H1 (cell line): ENCODE results near the gene STIM1. TPM values are rescaled to one million over a fixed set of nuclear protein-coding genes. Genes with fewer than 3 reads are reported as not detected.

ENCODE experiments used
- CTCF ChIA-PET: fragments of 300-600 bp; sonication (Branson Sonifier 250); formaldehyde crosslinking; loops from one replicate; lab custom pipeline; 2021; ENCODE audit not compliant: partially characterized antibody; lab: Charles Lee
- POLR2A ChIA-PET: fragments of 300-600 bp; sonication (Branson Sonifier 250); formaldehyde crosslinking; loops from one replicate; lab custom pipeline; 2021; ENCODE audit warnings: inconsistent platforms; ENCODE audit not compliant: partially characterized antibody; lab: Charles Lee
- DNase-seq, 2 experiments: peaks; one replicate each; pipeline versions ENCODE4 v3.0.0 to v3.0.0-alpha.2; 2010 to 2022; ENCODE audit warnings: low spot score in 2 of 2, low read depth in 1 of 2, mixed read lengths in 1 of 2
- FAIRE-seq: peaks from 2 replicates; lab custom pipeline; 2011; peaks lifted over from hg19 to GRCh38; lab: Jason Lieb, UNC
- H2AFZ ChIP-seq: 2 replicates; pipeline ENCODE4 v1.8.1; 2012; ENCODE audit warnings: low read length, inconsistent platforms
- H2AK5ac ChIP-seq: 2 replicates; pipeline ENCODE4 v1.6.1; 2013; ENCODE audit warnings: low read depth, low read length
- H2BK120ac ChIP-seq: replicated peaks from 2 replicates; pipeline ENCODE3; 2013; ENCODE audit warnings: low read depth, low read length, inconsistent platforms
- H2BK12ac ChIP-seq: 2 replicates; pipeline ENCODE4 v1.6.1; 2013; ENCODE audit warnings: low read depth, low read length
- H2BK15ac ChIP-seq: 2 replicates; pipeline ENCODE4 v1.6.1; 2013; ENCODE audit warnings: low read length
- H2BK20ac ChIP-seq: 2 replicates; pipeline ENCODE4 v1.6.1; 2013; ENCODE audit warnings: low read length
- H2BK5ac ChIP-seq: 2 replicates; pipeline ENCODE4 v1.6.1; 2013; ENCODE audit warnings: low read depth, low read length
- H3K14ac ChIP-seq: 2 replicates; pipeline ENCODE4 v1.6.1; 2013; ENCODE audit warnings: inconsistent platforms; ENCODE audit not compliant: insufficient read length
- H3K18ac ChIP-seq: 2 replicates; pipeline ENCODE4 v1.6.1; 2013; ENCODE audit warnings: low read length; ENCODE audit errors: extremely low read depth
- H3K23ac ChIP-seq: 2 replicates; pipeline ENCODE4 v1.6.1; 2013; ENCODE audit warnings: inconsistent platforms; ENCODE audit not compliant: insufficient read length
- H3K23me2 ChIP-seq: 2 replicates; pipeline ENCODE4 v1.6.1; 2013; ENCODE audit warnings: low read depth, low read length
- H3K27ac ChIP-seq: 2 replicates; pipeline ENCODE4 v1.6.1; 2011; ENCODE audit warnings: low read depth, low read length, inconsistent platforms
- H3K27me3 ChIP-seq, 4 experiments: replicated peaks in 1 of 4; 1 replicate in 1 of 4; 2 replicates in 3 of 4; pipeline versions ENCODE4 v1.6.1 to v1.8.1; 2011 to 2013; ENCODE audit warnings: low read length in 3 of 4, mild to moderate bottlenecking in 3 of 4, inconsistent platforms in 2 of 4, mixed read lengths in 2 of 4, moderate library complexity in 1 of 4; ENCODE audit not compliant: control insufficient read depth in 3 of 4, insufficient read depth in 3 of 4; ENCODE audit errors: extremely low read depth in 1 of 4
- H3K36me3 ChIP-seq, 4 experiments: 2 replicates each; pipeline versions ENCODE4 v1.6.1 to v1.8.1; 2011 to 2013; ENCODE audit warnings: mild to moderate bottlenecking in 4 of 4, low read length in 3 of 4, moderate library complexity in 2 of 4, control low read depth in 1 of 4, inconsistent platforms in 1 of 4; ENCODE audit not compliant: insufficient read depth in 4 of 4, control insufficient read depth in 2 of 4
- H3K4ac ChIP-seq: replicated peaks from 2 replicates; pipeline ENCODE3; 2013; ENCODE audit warnings: low read length, low read depth, mixed read lengths, inconsistent platforms; ENCODE audit not compliant: insufficient read length
- H3K4me1 ChIP-seq, 4 experiments: replicated peaks in 1 of 4; 1 replicate in 1 of 4; 2 replicates in 3 of 4; pipeline versions ENCODE4 v1.6.1 to v1.8.1; 2011 to 2013; ENCODE audit warnings: low read length in 3 of 4, inconsistent platforms in 2 of 4, mixed read lengths in 1 of 4; ENCODE audit not compliant: insufficient read depth in 4 of 4, control insufficient read depth in 3 of 4
- H3K4me2 ChIP-seq, 2 experiments: 2 replicates each; pipeline versions ENCODE4 v1.6.1 to v1.8.1; 2011 to 2013; ENCODE audit warnings: low read depth in 2 of 2, low read length in 2 of 2, control low read depth in 1 of 2, inconsistent platforms in 1 of 2, mild to moderate bottlenecking in 1 of 2; ENCODE audit not compliant: insufficient read depth in 1 of 2
- H3K4me3 ChIP-seq, 4 experiments: fragments of 200-600, 300-600 bp in 1 of 4; sonication (generic), shearing (Covaris generic), sonication (Bioruptor Twin) in 1 of 4; 2 replicates each; pipeline versions ENCODE4 v1.5.1 to v1.8.1; 2011 to 2016; ENCODE audit warnings: low read length in 4 of 4, low read depth in 3 of 4, control low read depth in 2 of 4, inconsistent platforms in 2 of 4, mild to moderate bottlenecking in 2 of 4, mixed read lengths in 1 of 4, moderate library complexity in 1 of 4; ENCODE audit not compliant: insufficient read depth in 2 of 4; ENCODE audit errors: extremely low read depth in 1 of 4
- H3K56ac ChIP-seq: replicated peaks from 2 replicates; pipeline ENCODE3; 2013; ENCODE audit warnings: low read depth, mild to moderate bottlenecking, mixed read lengths, low read length, inconsistent platforms; ENCODE audit not compliant: insufficient read length
- H3K79me1 ChIP-seq: 2 replicates; pipeline ENCODE4 v1.6.1; 2013; ENCODE audit warnings: low read depth, low read length, control low read depth
- H3K79me2 ChIP-seq, 2 experiments: 2 replicates each; pipeline versions ENCODE4 v1.6.1 to v1.8.1; 2012 to 2013; ENCODE audit warnings: low read length in 2 of 2, mild to moderate bottlenecking in 2 of 2, inconsistent platforms in 1 of 2; ENCODE audit not compliant: insufficient read depth in 2 of 2, control insufficient read depth in 1 of 2
- H3K9ac ChIP-seq, 4 experiments: replicated peaks in 1 of 4; 1 replicate in 1 of 4; 2 replicates in 3 of 4; pipeline versions ENCODE4 v1.6.1 to v1.8.1; 2011 to 2013; ENCODE audit warnings: low read depth in 3 of 4, low read length in 3 of 4, control low read depth in 2 of 4, mild to moderate bottlenecking in 2 of 4, moderate library complexity in 2 of 4, inconsistent platforms in 1 of 4; ENCODE audit errors: extremely low read depth in 1 of 4
- H3K9me3 ChIP-seq, 2 experiments: 2 replicates each; pipeline versions ENCODE4 v1.6.1 to v1.8.1; 2012 to 2013; ENCODE audit warnings: mild to moderate bottlenecking in 2 of 2, moderate library complexity in 2 of 2, control low read depth in 1 of 2, inconsistent platforms in 1 of 2, low read depth in 1 of 2, low read length in 1 of 2, mixed read lengths in 1 of 2; ENCODE audit not compliant: insufficient read depth in 2 of 2
- H4K20me1 ChIP-seq, 2 experiments: replicated peaks in 1 of 2; 2 replicates each; pipeline versions ENCODE3 to v1.8.1; 2011 to 2013; ENCODE audit warnings: inconsistent platforms in 2 of 2, low read length in 2 of 2, mild to moderate bottlenecking in 1 of 2; ENCODE audit not compliant: insufficient read depth in 2 of 2, control insufficient read depth in 1 of 2
- H4K5ac ChIP-seq: 2 replicates; pipeline ENCODE4 v1.6.1; 2013; ENCODE audit warnings: low read length, low read depth, mixed read lengths, inconsistent platforms; ENCODE audit not compliant: insufficient read length
- H4K8ac ChIP-seq: 2 replicates; pipeline ENCODE4 v1.8.0; 2013; ENCODE audit warnings: mild to moderate bottlenecking, moderate library complexity, low read length, inconsistent platforms; ENCODE audit not compliant: insufficient read depth; ENCODE audit errors: extremely low read depth
- H4K91ac ChIP-seq: replicated peaks from 2 replicates; pipeline ENCODE3; 2013; ENCODE audit warnings: low read length, mixed read lengths, inconsistent platforms; ENCODE audit not compliant: insufficient read length
- CREB1 ChIP-seq: IDR thresholded peaks from 2 replicates; pipeline ENCODE4 v1.6.1; 2012; ENCODE audit warnings: inconsistent platforms
- E2F6 ChIP-seq: IDR thresholded peaks from 2 replicates; pipeline ENCODE4 v1.6.1; 2012; ENCODE audit warnings: inconsistent platforms
- EP300 ChIP-seq, 2 experiments: IDR thresholded peaks; 1 replicate in 1 of 2; 2 replicates in 1 of 2; pipeline ENCODE4 v1.6.1; 2011 to 2012; ENCODE audit warnings: low read depth in 2 of 2, low read length in 2 of 2, mild to moderate bottlenecking in 2 of 2, borderline replicate concordance in 1 of 2, inconsistent platforms in 1 of 2, moderate library complexity in 1 of 2
- EZH2 ChIP-seq: fragments of 200-600 bp; sonication (generic); IDR thresholded peaks from 2 replicates; pipeline ENCODE4 v1.7.1; 2012; ENCODE audit warnings: low read depth, mild to moderate bottlenecking, moderate library complexity, low read length, inconsistent platforms; ENCODE audit not compliant: severe bottlenecking
- FOSL1 ChIP-seq: IDR thresholded peaks from 2 replicates; pipeline ENCODE4 v1.6.1; 2011; ENCODE audit warnings: mild to moderate bottlenecking, low read depth, low read length, moderate library complexity; ENCODE audit not compliant: insufficient read depth
- POLR2AphosphoS5 ChIP-seq: IDR thresholded peaks from 2 replicates; pipeline ENCODE4 v1.6.1; 2011; ENCODE audit warnings: low read depth, low read length
- RFX5 ChIP-seq: IDR thresholded peaks from 2 replicates; pipeline ENCODE4 v1.6.1; 2011; ENCODE audit warnings: low read depth, low read length, improper control_type of control experiment, borderline replicate concordance
- SIN3A ChIP-seq, 2 experiments: IDR thresholded peaks in 1 of 2; conservative IDR thresholded peaks in 1 of 2; 2 replicates each; pipeline ENCODE4 v1.6.1; 2011 to 2012; ENCODE audit warnings: low read length in 2 of 2, improper control_type of control experiment in 1 of 2, low read depth in 1 of 2, mild to moderate bottlenecking in 1 of 2
- SUZ12 ChIP-seq: fragments of 200-600 bp; sonication (generic); IDR thresholded peaks from 2 replicates; pipeline ENCODE4 v1.6.1; 2012; ENCODE audit warnings: mild to moderate bottlenecking, inconsistent platforms, low read length, moderate library complexity, mixed read lengths
- WGBS, 2 experiments: shearing (Covaris generic) in 1 of 2; methylation state at CpG; one replicate each; pipeline versions ENCODE4 v1.1.6 to v1.1.7; 2013 to 2015; ENCODE audit warnings: low lambda C conversion rate in 2 of 2, mixed read lengths in 2 of 2, inconsistent platforms in 1 of 2, low coverage in 1 of 2, missing lambda C conversion rate in 1 of 2; ENCODE audit not compliant: insufficient replicate concordance in 2 of 2, insufficient coverage in 1 of 2, insufficient read length in 1 of 2; ENCODE audit errors: extremely low coverage in 1 of 2, missing lambda C conversion rate in 1 of 2; 5-methylcytosine and 5-hydroxymethylcytosine counted together
- polyA plus RNA-seq, 7 experiments: library from polyadenylated mRNA; depleted of rRNA in 3 of 7; stranded (reverse) in 5 of 7; unstranded in 2 of 7; fragments of >200 nt in 5 of 7; fragments of 200-250 nt in 2 of 7; gene quantifications; 1 replicate in 5 of 7; 2 replicates in 1 of 7; 4 replicates in 1 of 7; pipeline versions ENCODE4 v1.2.1 to v1.2.3, GENCODE V29; 2011 to 2013; ENCODE audit warnings: missing spikeins in 2 of 7, mixed read lengths in 2 of 7
- total RNA-seq: library from RNA; stranded (reverse); fragmentation: NEBNext Ultra II Directional; extraction: Animal tissue kit (Norgen Biotek cat#: 25700); gene quantifications from 2 replicates; pipeline ENCODE4 v1.2.1, GENCODE V29; 2021
- TF ChIP-seq, protein P1 (sequence below): IDR thresholded peaks from 2 replicates; pipeline ENCODE4 v1.6.1; 2012; ENCODE audit warnings: low read length, inconsistent platforms

Gene STIM1
- total and polyA plus RNA-seq, 2 of the 8 experiments (the other 6 are each of a cell fraction or from before 2014, with no cell fraction given), result 11.1 to 12.2 TPM

DNA sequence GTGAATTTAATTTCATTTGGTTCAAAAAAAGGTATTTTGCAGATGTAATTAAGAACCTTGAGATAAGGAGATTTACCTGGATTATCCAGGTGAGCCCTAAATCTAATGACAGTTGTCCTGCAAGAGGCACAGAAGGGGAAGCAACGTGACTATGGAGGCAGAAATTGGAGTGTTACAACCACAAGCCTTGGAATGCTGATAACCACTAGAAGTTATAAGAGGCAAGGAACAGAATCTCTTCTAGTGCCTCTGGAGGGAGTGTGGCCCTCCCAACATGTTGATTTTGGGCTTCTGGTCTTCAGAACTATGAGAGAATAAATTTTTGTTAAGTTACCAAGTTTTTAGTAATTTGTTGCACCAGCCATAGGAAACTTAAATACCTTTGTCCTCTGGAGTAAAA lies 271.9 kb downstream of the STIM1 start:
- Histone ChIP-seq H3K4ac (no peak overlapping the region), H2BK120ac (no peak overlapping the region), H3K14ac (no peak overlapping the region), H2BK15ac (no peak overlapping the region), H3K36me3 (peaks cover 14 to 71% (median 42%) of the 10 kb centered on the region in 4 experiments; a peak in 7 of 8 replicates), H4K91ac (no peak overlapping the region), H3K27me3 (no peaks in the 10 kb centered on the region), H3K4me2 (no peak overlapping the region), H3K4me3 (no peak overlapping the region), H3K23ac (no peak overlapping the region), H4K5ac (no peak overlapping the region), H3K9ac (no peak overlapping the region), H3K23me2 (0 out of 2 replicates have a peak, but pooled peaks cover 2% of the 10 kb centered on the region), H3K79me1 (no peaks in the 10 kb centered on the region), H3K4me1 (no peaks in the 10 kb centered on the region), H2AFZ (no peak overlapping the region), H3K18ac (no peak overlapping the region), H3K79me2 (no peaks in the 10 kb centered on the region), H2BK12ac (no peak overlapping the region), H4K8ac (no peak overlapping the region), H3K56ac (no peak overlapping the region), H2AK5ac (no peak overlapping the region), H4K20me1 (no peaks in the 10 kb centered on the region), H2BK20ac (no peak overlapping the region), H2BK5ac (no peak overlapping the region), H3K9me3 (no peaks in the 10 kb centered on the region), H3K27ac (no peak overlapping the region)
- DNase-seq, result no peak
- FAIRE-seq, result no peak
- WGBS, 2 experiments, result 100% methylated on average over 1 of the region's 1 CpG; no CpG with 5 or more reads in 1 of the 2 experiments
- ChIA-PET POLR2A (no interaction called here), CTCF (no interaction called here)
- no peak for TF ChIP-seq CREB1
- no peak for TF ChIP-seq EZH2
- TF ChIP-seq FOSL1, result no peak
- no peak for TF ChIP-seq EP300 (IDR thresholded peaks at IDR 0.05; ENCODE audit: borderline replicate concordance in 1 of 2, low read depth in 2 of 2, low read length in 2 of 2)
- TF ChIP-seq E2F6, result no peak
- TF ChIP-seq, protein P1, sequence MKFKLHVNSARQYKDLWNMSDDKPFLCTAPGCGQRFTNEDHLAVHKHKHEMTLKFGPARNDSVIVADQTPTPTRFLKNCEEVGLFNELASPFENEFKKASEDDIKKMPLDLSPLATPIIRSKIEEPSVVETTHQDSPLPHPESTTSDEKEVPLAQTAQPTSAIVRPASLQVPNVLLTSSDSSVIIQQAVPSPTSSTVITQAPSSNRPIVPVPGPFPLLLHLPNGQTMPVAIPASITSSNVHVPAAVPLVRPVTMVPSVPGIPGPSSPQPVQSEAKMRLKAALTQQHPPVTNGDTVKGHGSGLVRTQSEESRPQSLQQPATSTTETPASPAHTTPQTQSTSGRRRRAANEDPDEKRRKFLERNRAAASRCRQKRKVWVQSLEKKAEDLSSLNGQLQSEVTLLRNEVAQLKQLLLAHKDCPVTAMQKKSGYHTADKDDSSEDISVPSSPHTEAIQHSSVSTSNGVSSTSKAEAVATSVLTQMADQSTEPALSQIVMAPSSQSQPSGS, result no peak
- no peak for TF ChIP-seq SUZ12
- no peak for TF ChIP-seq SIN3A (conservative IDR thresholded peaks at IDR 0.05 in 1 of 2, IDR thresholded peaks at IDR 0.05 in 1 of 2; ENCODE audit: low read depth in 1 of 2, low read length in 2 of 2)
- TF ChIP-seq RFX5, result no peak
- TF ChIP-seq POLR2AphosphoS5, result no peak
